Esophagus squamous epithelium (tissue), 4 donors: ENCODE measurements around the gene NUDCD3.

Source experiments
- CTCF ChIP-seq, 6 experiments: fragments of 450-650 bp in 4 of 6; fragments of 200-600 bp in 2 of 6; sonication (generic) in 2 of 6; IDR thresholded peaks; one replicate each; pipeline ENCODE4 v1.5.1; 2016 to 2019; ENCODE audit warnings: antibody characterized with exemption in 6 of 6, mild to moderate bottlenecking in 4 of 6, moderate library complexity in 4 of 6
- POLR2A ChIP-seq, 4 donors: fragments of 450-650 bp; IDR thresholded peaks; one replicate each; pipeline ENCODE4 v1.6.1; 2017; ENCODE audit warnings: antibody characterized with exemption in 4 of 4, mild to moderate bottlenecking in 4 of 4, moderate library complexity in 3 of 4

DNA sequence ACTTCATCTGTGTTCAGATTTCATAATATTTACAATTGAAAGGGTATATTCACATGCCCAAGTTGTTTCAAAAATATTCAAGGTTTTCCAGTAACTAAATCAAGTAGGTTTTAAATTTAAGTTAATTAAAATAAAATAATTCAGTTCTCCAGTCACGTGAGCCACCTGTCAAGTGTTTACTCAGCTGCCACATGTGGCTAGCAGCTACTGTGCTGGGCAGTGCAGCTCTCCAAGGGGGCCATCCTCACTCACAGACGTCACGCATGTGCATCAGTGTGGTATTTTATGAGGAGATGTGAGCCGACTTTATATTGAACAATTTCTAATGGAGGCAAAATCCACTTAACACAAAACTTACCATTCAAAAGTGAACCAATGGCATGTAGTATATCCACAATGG lies 95.4 kb downstream of the NUDCD3 start:
- TF ChIP-seq CTCF (IDR thresholded peaks at IDR 0.05) (no peak), POLR2A (IDR thresholded peaks at IDR 0.05) (no peak)
